ENCODE data around the gene OR56A4.

- no peak for TF ChIP-seq CTCF (conservative IDR thresholded peaks at IDR 0.05; ENCODE audit: low read depth, low read length)
- no peak for TF ChIP-seq EZH2 (IDR thresholded peaks at IDR 0.05; ENCODE audit: low read length, unreplicated experiment)
- no peak for TF ChIP-seq EZH2phosphoT487 (IDR thresholded peaks at IDR 0.05; ENCODE audit: borderline replicate concordance, low read length)
Observed at GRCh38 chr11:5986885-5987284, 19.9 kb downstream of the OR56A4 start, which contains the start of gene OR52L1.

All from PC-3 (cell line).